ENCODE results near the gene SLCO2A1. TPM values are rescaled to one million over a fixed set of nuclear protein-coding genes. Genes with fewer than 3 reads are reported as not detected.

Gene SLCO2A1
- total and polyA plus RNA-seq, 2 donors (not counting 1 experiment from before 2014, with no cell fraction given), result under 0.01 to 0.12 TPM

GRCh38 chr3:133894353-133895207 is 135.1 kb downstream of the SLCO2A1 start:
- H3K4me2 ChIP-seq (ENCODE audit: extremely low read depth, insufficient read depth, low read length), result no peak overlapping the region
- H2AFZ ChIP-seq (ENCODE audit: low read length), result no peak overlapping the region
- H3K9me3 ChIP-seq (ENCODE audit: control insufficient read depth, insufficient read depth, low read depth, low read length), result no peaks in the 10 kb centered on the region
- H3K27me3 ChIP-seq (ENCODE audit: control insufficient read depth, insufficient read depth, low read length), result peaks cover 28% of the 10 kb centered on the region
- no peak for DNase-seq (ENCODE audit: low read depth in 2 of 2)
- H4K20me1 ChIP-seq (ENCODE audit: control insufficient read depth, extremely low read depth, insufficient read depth, low read length), result no peaks in the 10 kb centered on the region
- no peaks in the 10 kb centered on the region for H3K4me1 ChIP-seq (ENCODE audit: control insufficient read depth, extremely low read depth, insufficient read depth, low read length)
- no peaks in the 10 kb centered on the region for H3K36me3 ChIP-seq (ENCODE audit: control insufficient read depth, insufficient read depth, low read length)
- TF ChIP-seq CTCF (conservative IDR thresholded peaks at IDR 0.05 in 1 of 2, IDR thresholded peaks at IDR 0.05 in 1 of 2; ENCODE audit: low read depth in 1 of 2, low read length in 2 of 2) (no peak), EZH2 (IDR thresholded peaks at IDR 0.05; ENCODE audit: low read length, missing control alignments) (no peak)
- no peaks in the 10 kb centered on the region for H3K79me2 ChIP-seq (ENCODE audit: control insufficient read depth, insufficient read depth, low read length)
- H3K9ac ChIP-seq (ENCODE audit: insufficient read depth, low read length), result no peak overlapping the region
- H3K4me3 ChIP-seq (replicated peaks in 1 of 4; ENCODE audit: control extremely low read depth in 1 of 4, insufficient read depth in 1 of 4, low read depth in 3 of 4, low read length in 4 of 4), result peak overlapping the region in 1 of 4 experiments; percentile 67
- H3K27ac ChIP-seq (ENCODE audit: insufficient read depth, low read length), result no peak overlapping the region

GRCh38 chr3:133893683-133894352 is 135.9 kb downstream of the SLCO2A1 start:
- H3K27ac ChIP-seq (ENCODE audit: insufficient read depth, low read length), result no peak overlapping the region

More at GRCh38 chr3:133893683-133894352, 135.9 kb downstream of the SLCO2A1 start:
- no peak overlapping the region for H3K4me2 ChIP-seq (ENCODE audit: extremely low read depth, insufficient read depth, low read length)
- no peak for DNase-seq (ENCODE audit: low read depth in 2 of 2)
- H3K27me3 ChIP-seq (ENCODE audit: control insufficient read depth, insufficient read depth, low read length), result peaks cover 28% of the 10 kb centered on the region
- H2AFZ ChIP-seq (ENCODE audit: low read length), result no peak overlapping the region
- H3K4me1 ChIP-seq (ENCODE audit: control insufficient read depth, extremely low read depth, insufficient read depth, low read length), result no peaks in the 10 kb centered on the region
- TF ChIP-seq CTCF (conservative IDR thresholded peaks at IDR 0.05 in 1 of 2, IDR thresholded peaks at IDR 0.05 in 1 of 2; ENCODE audit: low read depth in 1 of 2, low read length in 2 of 2) (no peak), EZH2 (IDR thresholded peaks at IDR 0.05; ENCODE audit: low read length, missing control alignments) (no peak)
- no peaks in the 10 kb centered on the region for H3K9me3 ChIP-seq (ENCODE audit: control insufficient read depth, insufficient read depth, low read depth, low read length)
- H3K79me2 ChIP-seq (ENCODE audit: control insufficient read depth, insufficient read depth, low read length), result no peaks in the 10 kb centered on the region
- H3K36me3 ChIP-seq (ENCODE audit: control insufficient read depth, insufficient read depth, low read length), result no peaks in the 10 kb centered on the region
- H3K4me3 ChIP-seq (replicated peaks in 1 of 4; ENCODE audit: control extremely low read depth in 1 of 4, insufficient read depth in 1 of 4, low read depth in 3 of 4, low read length in 4 of 4), result no peak overlapping the region
- no peak overlapping the region for H3K9ac ChIP-seq (ENCODE audit: insufficient read depth, low read length)
- no peaks in the 10 kb centered on the region for H4K20me1 ChIP-seq (ENCODE audit: control insufficient read depth, extremely low read depth, insufficient read depth, low read length)

Measured in fibroblast of lung (primary cell).